HG03196 (cell line): ENCODE data around the gene JMJD4.
"Not testable (repeated sequence)": the region's sequence is repeated elsewhere in the genome, so short reads cannot be mapped to it uniquely, and the experiment has no call there.

Experiments used
- ATAC-seq: cut with Tn5 transposase; IDR thresholded peaks from one replicate; pipeline ENCODE4 v1.9.1; 2021; ENCODE audit not compliant: unreplicated experiment

JMJD4 gene

GRCh38 chr1:227701631-227702030 is 33.5 kb downstream of the JMJD4 start:
- ATAC-seq: not testable (repeated sequence)

GRCh38 chr1:227697321-227697864 is 37.7 kb downstream of the JMJD4 start:
- ATAC-seq: no peak

GRCh38 chr1:227685807-227686206 is 49.3 kb downstream of the JMJD4 start:
- no peak for ATAC-seq
